ENCODE measurements around the gene ASGR2.
"Not testable (repeated sequence)": the region's sequence is repeated elsewhere in the genome, so short reads cannot be mapped to it uniquely, and the experiment has no call there.

The ASGR2 gene

GRCh38 chr17:7123844-7124243 is 9.2 kb upstream of the ASGR2 start:
- no peak overlapping the region for H3K9ac ChIP-seq
- no peaks in the 10 kb centered on the region for H3K79me2 ChIP-seq (ENCODE audit: insufficient read depth, low read depth)
- TF ChIP-seq CTCF (conservative IDR thresholded peaks at IDR 0.05; ENCODE audit: low read depth, low read length) = no peak
- no peak overlapping the region for H3K4me2 ChIP-seq
- H3K4me3 ChIP-seq (IDR thresholded peaks at IDR 0.05; ENCODE audit: insufficient read depth, low read depth, low read length) = no peak overlapping the region
- H4K20me1 ChIP-seq (ENCODE audit: insufficient read depth) = no peaks in the 10 kb centered on the region
- H3K27ac ChIP-seq = no peak overlapping the region
- no peak overlapping the region for H2AFZ ChIP-seq (ENCODE audit: low read depth)
- H3K27me3 ChIP-seq (ENCODE audit: insufficient read depth, low read depth) = no peaks in the 10 kb centered on the region
- H3K36me3 ChIP-seq (ENCODE audit: insufficient read depth) = no peaks in the 10 kb centered on the region
- H3K4me1 ChIP-seq (ENCODE audit: low read depth, poor library complexity, severe bottlenecking) = no peaks in the 10 kb centered on the region

GRCh38 chr17:7122381-7122780 is 7.8 kb upstream of the ASGR2 start:
- Histone ChIP-seq H3K9ac (no peak overlapping the region), H3K4me2 (no peak overlapping the region), H3K4me1 (ENCODE audit: low read depth, poor library complexity, severe bottlenecking) (no peaks in the 10 kb centered on the region), H3K36me3 (ENCODE audit: insufficient read depth) (no peaks in the 10 kb centered on the region), H2AFZ (ENCODE audit: low read depth) (no peak overlapping the region), H3K27me3 (ENCODE audit: insufficient read depth, low read depth) (no peaks in the 10 kb centered on the region), H3K27ac (no peak overlapping the region), H3K4me3 (IDR thresholded peaks at IDR 0.05; ENCODE audit: insufficient read depth, low read depth, low read length) (no peak overlapping the region), H3K79me2 (ENCODE audit: insufficient read depth, low read depth) (no peaks in the 10 kb centered on the region), H4K20me1 (ENCODE audit: insufficient read depth) (no peaks in the 10 kb centered on the region)
- TF ChIP-seq CTCF (conservative IDR thresholded peaks at IDR 0.05; ENCODE audit: low read depth, low read length) = no peak

GRCh38 chr17:7120635-7121034 is 6.0 kb upstream of the ASGR2 start:
- H3K79me2 ChIP-seq (ENCODE audit: insufficient read depth, low read depth); H2AFZ ChIP-seq (ENCODE audit: low read depth); H3K27ac ChIP-seq; H4K20me1 ChIP-seq (ENCODE audit: insufficient read depth); H3K4me2 ChIP-seq; H3K36me3 ChIP-seq (ENCODE audit: insufficient read depth); H3K4me3 ChIP-seq (IDR thresholded peaks at IDR 0.05; ENCODE audit: insufficient read depth, low read depth, low read length); H3K9ac ChIP-seq; H3K27me3 ChIP-seq (ENCODE audit: insufficient read depth, low read depth); H3K4me1 ChIP-seq (ENCODE audit: low read depth, poor library complexity, severe bottlenecking): not testable (repeated sequence)

- TF ChIP-seq CTCF (conservative IDR thresholded peaks at IDR 0.05; ENCODE audit: low read depth, low read length) = no peak
- Histone ChIP-seq H2AFZ (ENCODE audit: low read depth) (no peak overlapping the region), H3K4me2 (no peak overlapping the region), H3K27me3 (ENCODE audit: insufficient read depth, low read depth) (no peaks in the 10 kb centered on the region), H3K9ac (no peak overlapping the region), H4K20me1 (ENCODE audit: insufficient read depth) (no peaks in the 10 kb centered on the region), H3K27ac (no peak overlapping the region), H3K4me1 (ENCODE audit: low read depth, poor library complexity, severe bottlenecking) (no peaks in the 10 kb centered on the region), H3K4me3 (IDR thresholded peaks at IDR 0.05; ENCODE audit: insufficient read depth, low read depth, low read length) (no peak overlapping the region), H3K36me3 (ENCODE audit: insufficient read depth) (no peaks in the 10 kb centered on the region), H3K79me2 (ENCODE audit: insufficient read depth, low read depth) (no peaks in the 10 kb centered on the region)
Measured at GRCh38 chr17:7120123-7120522, 5.5 kb upstream of the ASGR2 start.

- H3K4me1 ChIP-seq (ENCODE audit: low read depth, poor library complexity, severe bottlenecking) = no peaks in the 10 kb centered on the region
Measured at GRCh38 chr17:7119314-7119713, 4.7 kb upstream of the ASGR2 start.

More at GRCh38 chr17:7119314-7119713, 4.7 kb upstream of the ASGR2 start:
- H3K4me3 ChIP-seq (IDR thresholded peaks at IDR 0.05; ENCODE audit: insufficient read depth, low read depth, low read length) = no peak overlapping the region
- H3K9ac ChIP-seq = no peak overlapping the region
- no peak overlapping the region for H3K4me2 ChIP-seq
- TF ChIP-seq CTCF (conservative IDR thresholded peaks at IDR 0.05; ENCODE audit: low read depth, low read length) = no peak
- no peaks in the 10 kb centered on the region for H3K79me2 ChIP-seq (ENCODE audit: insufficient read depth, low read depth)
- H3K36me3 ChIP-seq (ENCODE audit: insufficient read depth) = no peaks in the 10 kb centered on the region
- H4K20me1 ChIP-seq (ENCODE audit: insufficient read depth) = no peaks in the 10 kb centered on the region
- H2AFZ ChIP-seq (ENCODE audit: low read depth) = no peak overlapping the region
- H3K27me3 ChIP-seq (ENCODE audit: insufficient read depth, low read depth) = no peaks in the 10 kb centered on the region
- H3K27ac ChIP-seq = no peak overlapping the region

Data from KMS-11 (cell line).